GM12878 (cell line): ENCODE measurements around the gene KRTAP10-8.

Experiments used
- CTCF ChIP-seq, 3 experiments: IDR thresholded peaks in 2 of 3; conservative IDR thresholded peaks in 1 of 3; 2 replicates each; pipeline ENCODE4 v1.5.1; 2011; ENCODE audit warnings: low read depth in 3 of 3, low read length in 3 of 3, mild to moderate bottlenecking in 3 of 3, control low read depth in 2 of 3, moderate library complexity in 2 of 3, inconsistent platforms in 1 of 3, mixed read lengths in 1 of 3; ENCODE audit not compliant: control insufficient read depth in 2 of 3, insufficient read depth in 1 of 3; ENCODE audit errors: extremely low read depth in 1 of 3
- E2F4 ChIP-seq: IDR thresholded peaks from 2 replicates; pipeline ENCODE4 v1.6.1; 2012; ENCODE audit warnings: low read depth, low read length, improper control_type of control experiment
- FOXK2 ChIP-seq: fragments of 450-650 bp; IDR thresholded peaks from 2 replicates; pipeline ENCODE4 v1.6.1; 2017; ENCODE audit warnings: mild to moderate bottlenecking, moderate library complexity
- ZNF207 ChIP-seq: fragments of 450-650 bp; IDR thresholded peaks from 2 replicates; pipeline ENCODE4 v1.6.1; 2014; ENCODE audit warnings: antibody characterized with exemption, mild to moderate bottlenecking, borderline replicate concordance

GRCh38 chr21:44582055-44582454 lies 29.8 kb upstream of the KRTAP10-8 start:
- TF ChIP-seq ZNF207 (no peak), CTCF (IDR thresholded peaks at IDR 0.05 in 2 of 3, conservative IDR thresholded peaks at IDR 0.05 in 1 of 3; ENCODE audit: control insufficient read depth in 2 of 3, extremely low read depth in 1 of 3, insufficient read depth in 1 of 3, low read depth in 3 of 3, low read length in 3 of 3) (no peak), E2F4 (no peak), FOXK2 (no peak)
